HG02885 (cell line): Measurements from ENCODE around the gene ASPN.
"Not testable (repeated sequence)": the region's sequence is repeated elsewhere in the genome, so short reads cannot be mapped to it uniquely, and the experiment has no call there.

Experiments
- ATAC-seq: cut with Tn5 transposase; IDR thresholded peaks from one replicate; pipeline ENCODE4 v1.9.1; 2021; ENCODE audit warnings: mild to moderate bottlenecking; ENCODE audit not compliant: unreplicated experiment, poor library complexity

ASPN gene

GRCh38 chr9:92424340-92424739 lies 58.0 kb downstream of the ASPN start, which contains the start of gene OMD:
TSS of gene OMD (minus strand) at chr9:92424471. CDS start at chr9:92417558, 6,913 bp downstream.
- ATAC-seq, result no peak

DNA sequence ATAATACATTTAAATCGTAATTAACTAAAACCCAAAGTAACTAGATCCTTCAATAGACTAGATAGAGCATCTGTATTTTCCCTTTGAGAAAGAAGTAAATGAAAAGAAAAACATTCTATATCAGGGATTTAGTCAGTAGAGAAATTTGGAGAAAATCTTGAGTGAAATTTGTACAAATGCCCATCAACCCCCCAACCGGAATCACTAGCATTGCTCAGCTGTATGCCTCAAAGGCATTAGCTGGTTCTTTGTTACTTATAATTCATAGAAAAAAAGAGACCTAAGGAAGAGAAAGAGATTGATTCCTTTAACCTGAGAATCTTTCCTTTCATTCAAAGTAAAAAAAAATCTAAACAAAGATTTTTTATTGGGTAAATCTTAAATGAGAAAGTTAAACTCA lies 58.7 kb downstream of the ASPN start:
- ATAC-seq, result no peak

- no peak for ATAC-seq
Measured at GRCh38 chr9:92422611-92423338, 59.5 kb downstream of the ASPN start.

- ATAC-seq, result no peak
Measured at GRCh38 chr9:92414566-92414965, 67.7 kb downstream of the ASPN start.

- ATAC-seq, result not testable (repeated sequence)
Measured at GRCh38 chr9:92411157-92411556, 71.1 kb downstream of the ASPN start.

GRCh38 chr9:92408747-92409478 lies 73.4 kb downstream of the ASPN start:
- no peak for ATAC-seq

DNA sequence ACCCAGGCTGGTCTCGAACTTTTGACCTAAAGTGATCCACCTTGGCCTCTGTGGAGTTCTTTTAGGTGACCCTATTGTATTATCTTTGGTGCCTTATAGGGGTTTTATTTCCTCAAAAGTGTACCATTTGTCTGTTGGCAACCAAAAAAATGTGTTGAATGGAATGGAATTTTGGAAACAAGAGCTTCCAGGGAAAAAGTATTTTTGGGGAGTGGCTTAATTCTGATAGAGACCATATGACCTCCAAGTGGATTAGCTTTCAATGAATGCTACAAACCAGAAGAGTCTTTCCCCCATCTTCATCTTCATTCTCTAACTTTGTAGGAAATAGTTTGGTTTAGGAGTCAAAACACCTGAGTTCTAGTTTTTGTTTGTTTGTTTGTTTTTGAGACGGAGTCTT lies 74.5 kb downstream of the ASPN start:
- ATAC-seq, result no peak

GRCh38 chr9:92406477-92406876 lies 75.8 kb downstream of the ASPN start:
- peak; percentile 76 for ATAC-seq
